ENCODE measurements around the gene NRXN3. TPM values are rescaled to one million over a fixed set of nuclear protein-coding genes. Genes with fewer than 3 reads are reported as not detected.

The NRXN3 gene
- total and polyA plus RNA-seq, 2 of the 4 experiments (the other 2 are of a cell fraction) = 4.8 to 25.1 TPM

GRCh38 chr14:79916892-79917291 is 1746.7 kb downstream of the NRXN3 start:
- ChIA-PET CTCF (interaction anchor here (0.5 kb wide), 1 partner anchor 72 kb away, joined by 3 read pairs; no protein-coding TSS in a partner anchor), POLR2A (ENCODE audit: unreplicated experiment) (no interaction called here)
- Histone ChIP-seq H4K8ac (ENCODE audit: low read depth in 2 of 2, low read length in 2 of 2) (no peak overlapping the region), H2AK5ac (ENCODE audit: low read depth, low read length) (no peak overlapping the region), H3K4ac (ENCODE audit: low read depth, low read length) (no peak overlapping the region), H3K4me3 (ENCODE audit: insufficient read depth, low read depth, low read length) (no peak overlapping the region), H3K9me1 (ENCODE audit: insufficient read depth, low read length) (no peaks in the 10 kb centered on the region), H3K9me3 (ENCODE audit: control insufficient read depth, insufficient read depth, low read length) (no peaks in the 10 kb centered on the region; the same call in 1 of the 2 replicates), H3K56ac (ENCODE audit: extremely low read depth, insufficient read depth, low read length) (no peak overlapping the region), H3K14ac (replicated peaks; ENCODE audit: low read depth, low read length) (no peak overlapping the region), H4K5ac (ENCODE audit: low read depth, low read length) (no peak overlapping the region), H2BK20ac (ENCODE audit: low read depth, low read length) (no peak overlapping the region), H3K36me3 (ENCODE audit: control insufficient read depth, insufficient read depth, low read length) (no peaks in the 10 kb centered on the region), H4K20me1 (ENCODE audit: insufficient read depth, low read length) (no peaks in the 10 kb centered on the region), H3K27me3 (ENCODE audit: control insufficient read depth, insufficient read depth, low read length) (peaks cover 4% of the 10 kb centered on the region; the same call in 1 of the 2 replicates), H3K4me1 (ENCODE audit: control insufficient read depth, insufficient read depth, low read length) (no peaks in the 10 kb centered on the region), H3K23ac (ENCODE audit: low read depth, low read length) (no peak overlapping the region), H2AFZ (replicated peaks; ENCODE audit: low read length, poor library complexity) (no peak overlapping the region), H3K79me1 (ENCODE audit: low read depth in 1 of 2, low read length in 2 of 2) (no peaks in the 10 kb centered on the region), H2BK5ac (ENCODE audit: low read depth, low read length, poor library complexity, severe bottlenecking) (no peak overlapping the region), H4K91ac (ENCODE audit: insufficient read depth, low read depth, low read length) (no peak overlapping the region), H3K18ac (ENCODE audit: low read depth, low read length) (no peak overlapping the region), H2BK15ac (ENCODE audit: low read depth, low read length) (no peak overlapping the region), H2AK9ac (replicated peaks; ENCODE audit: low read depth, low read length, poor library complexity) (no peak overlapping the region), H3K27ac (ENCODE audit: insufficient read depth, low read length) (no peak overlapping the region), H2BK120ac (ENCODE audit: low read depth, low read length) (no peak overlapping the region), H3K9ac (ENCODE audit: low read depth, low read length) (no peak overlapping the region), H3K4me2 (ENCODE audit: low read depth, low read length) (no peak overlapping the region)
- no TSS peak for BruUV-seq (replicated peaks)
- TF ChIP-seq NFE2L2 (IDR thresholded peaks at IDR 0.05; ENCODE audit: low read depth, low read length) (no peak), CTCF (conservative IDR thresholded peaks at IDR 0.05; ENCODE audit: low read depth, low read length) (no peak), USF2 (IDR thresholded peaks at IDR 0.05; ENCODE audit: low read depth, low read length) (no peak), ELK1 (IDR thresholded peaks at IDR 0.05; ENCODE audit: borderline replicate concordance, low read depth, low read length) (no peak), POLR2A (IDR thresholded peaks at IDR 0.05; ENCODE audit: low read depth, low read length) (no peak), RCOR1 (IDR thresholded peaks at IDR 0.05; ENCODE audit: insufficient replicate concordance, low read length) (no peak), RFX5 (IDR thresholded peaks at IDR 0.05; ENCODE audit: low read depth, low read length) (no peak), BHLHE40 (IDR thresholded peaks at IDR 0.05; ENCODE audit: low read depth, low read length) (no peak), MAZ (IDR thresholded peaks at IDR 0.05; ENCODE audit: borderline replicate concordance, low read depth, low read length) (no peak), SMC3 (IDR thresholded peaks at IDR 0.05; ENCODE audit: low read depth, low read length) (no peak), FOS (IDR thresholded peaks at IDR 0.05; ENCODE audit: low read depth, low read length) (no peak)
- intact Hi-C loops (cut with micrococcal nuclease) = no loop called here
- in situ Hi-C loops (cut with MboI; ENCODE audit: low sequenced_read_pairs) = no loop called here
- dilution Hi-C loops (cut with HindIII; ENCODE audit: low sequenced_read_pairs, unreplicated experiment) = no loop called here
- WGBS, 2 experiments (ENCODE audit: extremely low coverage in 2 of 2, insufficient read length in 1 of 2) = no CpG with 5 or more reads among the region's 1 CpG
- ATAC-seq (ENCODE audit: low read depth) (no peak), DNase-seq (no peak)

All from IMR-90 (cell line).